ENCODE data around the gene DSCAM.

DNA sequence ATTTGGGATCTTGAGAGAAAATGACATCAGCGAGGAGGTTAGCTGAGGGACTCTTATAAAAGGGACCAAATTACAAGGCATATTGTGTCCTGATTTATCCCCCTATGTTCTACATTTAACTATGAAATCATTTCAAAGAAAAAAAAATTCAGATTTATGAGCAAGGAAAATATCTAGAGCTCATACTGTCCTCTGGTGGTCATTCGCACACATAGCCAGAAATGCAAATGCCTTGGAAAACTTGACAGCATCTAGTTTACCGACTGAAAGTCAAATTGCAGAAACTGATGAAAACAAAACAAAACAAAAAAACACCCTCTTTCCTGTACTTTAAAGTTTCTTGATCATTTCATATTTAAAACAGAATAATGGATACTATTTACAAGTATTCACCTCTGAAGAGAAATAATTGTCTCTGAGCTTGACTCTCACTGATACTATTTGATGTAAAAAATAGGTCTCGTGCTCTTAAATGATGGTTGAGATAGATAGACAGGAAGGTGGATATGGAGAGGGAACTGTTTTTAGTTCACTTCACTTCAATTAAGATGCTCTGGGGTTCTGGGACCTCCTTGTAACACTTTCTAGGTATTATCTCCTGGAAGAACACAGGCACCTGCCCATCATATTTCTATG, 725.9 kb downstream of the DSCAM start:
- TF ChIP-seq POLR2A (IDR thresholded peaks at IDR 0.05) = no peak
- TF ChIP-seq, protein P1, sequence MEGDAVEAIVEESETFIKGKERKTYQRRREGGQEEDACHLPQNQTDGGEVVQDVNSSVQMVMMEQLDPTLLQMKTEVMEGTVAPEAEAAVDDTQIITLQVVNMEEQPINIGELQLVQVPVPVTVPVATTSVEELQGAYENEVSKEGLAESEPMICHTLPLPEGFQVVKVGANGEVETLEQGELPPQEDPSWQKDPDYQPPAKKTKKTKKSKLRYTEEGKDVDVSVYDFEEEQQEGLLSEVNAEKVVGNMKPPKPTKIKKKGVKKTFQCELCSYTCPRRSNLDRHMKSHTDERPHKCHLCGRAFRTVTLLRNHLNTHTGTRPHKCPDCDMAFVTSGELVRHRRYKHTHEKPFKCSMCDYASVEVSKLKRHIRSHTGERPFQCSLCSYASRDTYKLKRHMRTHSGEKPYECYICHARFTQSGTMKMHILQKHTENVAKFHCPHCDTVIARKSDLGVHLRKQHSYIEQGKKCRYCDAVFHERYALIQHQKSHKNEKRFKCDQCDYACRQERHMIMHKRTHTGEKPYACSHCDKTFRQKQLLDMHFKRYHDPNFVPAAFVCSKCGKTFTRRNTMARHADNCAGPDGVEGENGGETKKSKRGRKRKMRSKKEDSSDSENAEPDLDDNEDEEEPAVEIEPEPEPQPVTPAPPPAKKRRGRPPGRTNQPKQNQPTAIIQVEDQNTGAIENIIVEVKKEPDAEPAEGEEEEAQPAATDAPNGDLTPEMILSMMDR (IDR thresholded peaks at IDR 0.05) = peak; percentile 72 to 86 (median 83)
